ENCODE measurements around the gene NRL. TPM values are rescaled to one million over a fixed set of nuclear protein-coding genes. Genes with fewer than 3 reads are reported as not detected.

NRL gene
- total RNA-seq, 1 donor: 1.8 TPM

GRCh38 chr14:24070285-24071143, 44.2 kb downstream of the NRL start:
- Histone ChIP-seq H3K36me3 (ENCODE audit: insufficient read depth, low read length) (no peaks in the 10 kb centered on the region), H4K20me1 (ENCODE audit: insufficient read depth, low read length) (no peaks in the 10 kb centered on the region), H3K4me2 (ENCODE audit: insufficient read depth, low read length) (no peak overlapping the region), H3K27me3 (ENCODE audit: insufficient read depth, low read length) (peaks cover 17% of the 10 kb centered on the region), H3K79me2 (ENCODE audit: insufficient read depth, low read length) (no peaks in the 10 kb centered on the region), H2AFZ (ENCODE audit: low read length) (no peak overlapping the region), H3K9me3 (ENCODE audit: low read depth, low read length) (no peaks in the 10 kb centered on the region), H3K4me1 (ENCODE audit: insufficient read depth, low read length) (no peaks in the 10 kb centered on the region), H3K27ac (ENCODE audit: low read depth, low read length) (no peak overlapping the region), H3K4me3 (ENCODE audit: insufficient read depth, low read length) (no peak overlapping the region)
- peak; percentile 76 for DNase-seq (ENCODE audit: insufficient read length, low spot score, missing footprints)
- TF ChIP-seq CTCF (IDR thresholded peaks at IDR 0.05; ENCODE audit: extremely low read depth, low read depth, low read length): no peak

GRCh38 chr14:24069411-24069735, 45.4 kb downstream of the NRL start:
- DNase-seq (ENCODE audit: insufficient read length, low spot score, missing footprints): peak; percentile 72
- Histone ChIP-seq H3K9me3 (ENCODE audit: low read depth, low read length) (no peaks in the 10 kb centered on the region), H4K20me1 (ENCODE audit: insufficient read depth, low read length) (no peaks in the 10 kb centered on the region), H3K4me1 (ENCODE audit: insufficient read depth, low read length) (no peaks in the 10 kb centered on the region), H3K36me3 (ENCODE audit: insufficient read depth, low read length) (no peaks in the 10 kb centered on the region), H3K27me3 (ENCODE audit: insufficient read depth, low read length) (peaks cover 19% of the 10 kb centered on the region), H3K4me3 (ENCODE audit: insufficient read depth, low read length) (no peak overlapping the region), H2AFZ (ENCODE audit: low read length) (no peak overlapping the region), H3K79me2 (ENCODE audit: insufficient read depth, low read length) (no peaks in the 10 kb centered on the region), H3K27ac (ENCODE audit: low read depth, low read length) (no peak overlapping the region), H3K4me2 (ENCODE audit: insufficient read depth, low read length) (no peak overlapping the region)
- TF ChIP-seq CTCF (IDR thresholded peaks at IDR 0.05; ENCODE audit: extremely low read depth, low read depth, low read length): no peak

- peak; percentile 77 for DNase-seq (ENCODE audit: insufficient read length, low spot score, missing footprints)
- no peak overlapping the region for H2AFZ ChIP-seq (ENCODE audit: low read length)
- H3K36me3 ChIP-seq (ENCODE audit: insufficient read depth, low read length): no peaks in the 10 kb centered on the region
- H3K79me2 ChIP-seq (ENCODE audit: insufficient read depth, low read length): no peaks in the 10 kb centered on the region
- no peaks in the 10 kb centered on the region for H4K20me1 ChIP-seq (ENCODE audit: insufficient read depth, low read length)
- peaks cover 19% of the 10 kb centered on the region for H3K27me3 ChIP-seq (ENCODE audit: insufficient read depth, low read length)
- TF ChIP-seq CTCF (IDR thresholded peaks at IDR 0.05; ENCODE audit: extremely low read depth, low read depth, low read length): no peak
- no peak overlapping the region for H3K27ac ChIP-seq (ENCODE audit: low read depth, low read length)
- H3K9me3 ChIP-seq (ENCODE audit: low read depth, low read length): no peaks in the 10 kb centered on the region
- H3K4me1 ChIP-seq (ENCODE audit: insufficient read depth, low read length): no peaks in the 10 kb centered on the region
- no peak overlapping the region for H3K4me2 ChIP-seq (ENCODE audit: insufficient read depth, low read length)
- H3K4me3 ChIP-seq (ENCODE audit: insufficient read depth, low read length): no peak overlapping the region
These were observed 45.9 kb downstream of the NRL start for GRCh38 chr14:24068711-24069410.
